Measurements from ENCODE around the gene CMC2. TPM values are rescaled to one million over a fixed set of nuclear protein-coding genes. Genes with fewer than 3 reads are reported as not detected.

Gene CMC2
- total RNA-seq, 3 donors from 2014 or later: 27.5 to 38.5 (median 31.5) TPM

GRCh38 chr16:80932708-80933095, 74.0 kb downstream of the CMC2 start:
- H3K4me1 ChIP-seq: peaks cover 0 to 4% of the 10 kb centered on the region in 2 donors
- H3K27me3 ChIP-seq: no peaks in the 10 kb centered on the region
- H3K27ac ChIP-seq: peak overlapping the region; percentile 69 to 91
- H3K36me3 ChIP-seq: no peaks in the 10 kb centered on the region
- peak in 1 of 2 donors; percentile 22 for DNase-seq (ENCODE audit: low spot score in 2 of 2)
- peak overlapping the region; percentile 38 to 73 (median 54) for H3K4me3 ChIP-seq
- intact Hi-C loops (cut with DNase I; ENCODE audit: low total_unique reads): no loop called here
- no peak for TF ChIP-seq POLR2AphosphoS5 (IDR thresholded peaks at IDR 0.05)
- TF ChIP-seq CTCF (IDR thresholded peaks at IDR 0.05): no peak
- no peak for TF ChIP-seq POLR2A (IDR thresholded peaks at IDR 0.05)
- H3K9me3 ChIP-seq: no peaks in the 10 kb centered on the region

- Histone ChIP-seq H3K4me3 (peak overlapping the region; percentile 38 to 73 (median 54)), H3K36me3 (no peaks in the 10 kb centered on the region), H3K27ac (peak overlapping the region; percentile 69 to 91), H3K9me3 (no peaks in the 10 kb centered on the region), H3K4me1 (peaks cover 0 to 4% of the 10 kb centered on the region in 2 donors), H3K27me3 (no peaks in the 10 kb centered on the region)
- TF ChIP-seq POLR2AphosphoS5 (IDR thresholded peaks at IDR 0.05): peak in 1 of 3 donors; percentile 32
- TF ChIP-seq POLR2A (IDR thresholded peaks at IDR 0.05): no peak
- DNase-seq (ENCODE audit: low spot score in 2 of 2): peak; percentile 37 to 62
- intact Hi-C loops (cut with DNase I; ENCODE audit: low total_unique reads): no loop called here
Observed at GRCh38 chr16:80931801-80932707, 74.6 kb downstream of the CMC2 start.

- Histone ChIP-seq H3K27me3 (no peaks in the 10 kb centered on the region), H3K36me3 (no peaks in the 10 kb centered on the region), H3K4me1 (no peaks in the 10 kb centered on the region), H3K9me3 (no peaks in the 10 kb centered on the region), H3K27ac (no peak overlapping the region), H3K4me3 (no peak overlapping the region)
- peak in 1 of 3 donors; percentile 26 for TF ChIP-seq CTCF (IDR thresholded peaks at IDR 0.05)
- TF ChIP-seq POLR2A (IDR thresholded peaks at IDR 0.05): no peak
- intact Hi-C loops (cut with DNase I; ENCODE audit: low total_unique reads): no loop called here
- DNase-seq (ENCODE audit: low spot score in 2 of 2): no peak
Observed at GRCh38 chr16:80924372-80924978, 82.2 kb downstream of the CMC2 start.

DNA sequence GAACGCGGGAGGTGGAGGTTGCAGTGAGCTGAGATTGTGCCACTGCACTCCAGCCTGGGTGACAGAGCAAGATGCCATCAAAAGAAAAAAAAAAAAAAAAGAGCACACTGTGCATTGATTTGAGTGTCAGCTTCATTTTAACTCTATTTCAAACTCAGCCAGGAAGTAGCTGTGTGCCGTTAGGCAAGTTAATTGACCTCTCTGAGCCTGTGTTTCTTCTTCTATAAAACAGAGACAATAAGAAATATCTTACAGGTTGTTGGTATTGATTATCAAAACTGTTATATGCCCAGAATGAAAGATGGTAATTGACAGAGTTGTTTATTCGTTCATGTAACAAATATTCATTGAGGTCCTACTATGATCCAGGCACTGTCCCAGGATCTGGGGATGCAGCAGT, 83.3 kb downstream of the CMC2 start:
- H3K27me3 ChIP-seq: no peaks in the 10 kb centered on the region
- H3K4me3 ChIP-seq: no peak overlapping the region
- TF ChIP-seq POLR2AphosphoS5 (IDR thresholded peaks at IDR 0.05): no peak
- TF ChIP-seq POLR2A (IDR thresholded peaks at IDR 0.05): no peak
- no peak for TF ChIP-seq CTCF (IDR thresholded peaks at IDR 0.05)
- intact Hi-C loops (cut with DNase I; ENCODE audit: low total_unique reads): no loop called here
- H3K27ac ChIP-seq: no peak overlapping the region
- no peaks in the 10 kb centered on the region for H3K9me3 ChIP-seq
- no peaks in the 10 kb centered on the region for H3K4me1 ChIP-seq
- no peaks in the 10 kb centered on the region for H3K36me3 ChIP-seq
- DNase-seq (ENCODE audit: low spot score in 2 of 2): no peak

Other genes starting within 250 kb of the CMC2 start
- gene CDYL2, start 202.3 kb downstream of the CMC2 start, total RNA-seq: 10 to 100 TPM in 2 of 3 donors, 1 to 10 TPM in 1; 6.4 to 12.1 (median 10.7) TPM
- gene CENPN, start 329 bp upstream of the CMC2 start, total RNA-seq: 1 to 10 TPM; 3.9 to 9.7 (median 8.2) TPM
- 10 to 100 TPM; 37.4 to 54.9 (median 42.6) TPM for gene ATMIN, start 29.0 kb upstream of the CMC2 start, total RNA-seq
- 1 to 10 TPM in 2 of 3 donors, under 1 TPM in 1; 0.64 to 4.3 (median 3.4) TPM for gene C16orf46, start 70.4 kb upstream of the CMC2 start, total RNA-seq
- 10 to 100 TPM; 19.9 to 22.1 (median 21.0) TPM for gene GCSH, start 89.5 kb upstream of the CMC2 start, total RNA-seq
- gene BCO1, start 231.8 kb upstream of the CMC2 start, total RNA-seq: under 1 TPM in 1 of 3 donors, not detected in 2; 0.29 TPM

All from breast epithelium (tissue), 4 donors.